HCT116 (cell line): Measurements from ENCODE around the gene FOXN3. TPM values are rescaled to one million over a fixed set of nuclear protein-coding genes. Genes with fewer than 3 reads are reported as not detected.

Source experiments
- ATAC-seq: fragments of 200-7000 bp; cut with Tn5 transposase; 2 replicates; pipeline ENCODE4 v1.9.1; 2020; ENCODE audit warnings: mild to moderate bottlenecking, moderate library complexity
- BruUV-seq: library from RNA; stranded (reverse); fragments of 400-500 nt; replicated peaks from 2 replicates; lab custom pipeline; 2021; lab: Mats Ljungman, UMichigan
- CTCF ChIA-PET: fragments of 300-600 bp; sonication (Branson Sonifier 250); formaldehyde crosslinking; loops from one replicate; lab custom pipeline; 2021; ENCODE audit warnings: antibody characterized with exemption; lab: Charles Lee
- POLR2A ChIA-PET: fragments of 300-600, 350-600 bp; sonication (Branson Sonifier 250); formaldehyde crosslinking; loops from one replicate; lab custom pipeline; 2021; ENCODE audit warnings: antibody characterized with exemption; lab: Charles Lee
- RAD21 ChIA-PET, 2 experiments: fragments of 300-600 bp; sonication (Branson Sonifier 250); formaldehyde crosslinking; loops; one replicate each; lab custom pipeline; 2023; ENCODE audit warnings: low total read pairs in 2 of 2; ENCODE audit not compliant: uncharacterized antibody in 2 of 2, unreplicated experiment in 2 of 2, low non-redundant PET in 1 of 2; lab: Charles Lee
- DNase-seq: peaks from one replicate; pipeline ENCODE4 v3.0.0-alpha.2; 2010; ENCODE audit warnings: low read depth, low spot score
- H2AFZ ChIP-seq: fragments of 200-600 bp; shearing (Covaris generic), sonication (generic); 2 replicates; pipeline ENCODE4 v1.6.1; 2017; ENCODE audit warnings: low read depth, mixed run types, mixed read lengths, antibody characterized with exemption, low read length; ENCODE audit not compliant: poor library complexity, severe bottlenecking
- H3K27ac ChIP-seq: 2 replicates; pipeline ENCODE4 v1.5.1; 2012; ENCODE audit warnings: low read depth, low read length
- H3K27me3 ChIP-seq: fragments of 200-600 bp; sonication (generic); 2 replicates; pipeline ENCODE4 v1.6.1; 2016; ENCODE audit warnings: mixed run types, low read length, mixed read lengths; ENCODE audit not compliant: insufficient read depth
- H3K36me3 ChIP-seq, 2 experiments: fragments of 200-500 bp in 1 of 2; fragments of 200-600 bp in 1 of 2; sonication (Bioruptor generic) in 1 of 2; sonication (generic) in 1 of 2; 2 replicates each; pipeline versions ENCODE4 v1.5.1 to v1.6.1; 2014 to 2016; ENCODE audit warnings: low read length in 2 of 2, inconsistent platforms in 1 of 2, mixed read lengths in 1 of 2, mixed run types in 1 of 2; ENCODE audit not compliant: insufficient read depth in 2 of 2, control insufficient read depth in 1 of 2
- H3K4me1 ChIP-seq, 2 experiments: fragments of 200-600 bp in 1 of 2; sonication (generic) in 1 of 2; 2 replicates each; pipeline versions ENCODE4 v1.5.1 to v1.6.1; 2012 to 2017; ENCODE audit warnings: low read length in 2 of 2, inconsistent platforms in 1 of 2, mild to moderate bottlenecking in 1 of 2, mixed read lengths in 1 of 2, mixed run types in 1 of 2, moderate library complexity in 1 of 2; ENCODE audit not compliant: insufficient read depth in 2 of 2, control insufficient read depth in 1 of 2
- H3K4me2 ChIP-seq: fragments of 200-600 bp; sonication (generic); 2 replicates; pipeline ENCODE4 v1.6.1; 2017; ENCODE audit warnings: mixed run types, low read length, mixed read lengths
- H3K4me3 ChIP-seq, 2 experiments: fragments of 200-600 bp in 1 of 2; sonication (generic) in 1 of 2; replicated peaks in 1 of 2; 2 replicates each; pipeline ENCODE4 v1.5.1; 2011 to 2016; ENCODE audit warnings: low read length in 2 of 2, control low read depth in 1 of 2, low read depth in 1 of 2, mild to moderate bottlenecking in 1 of 2, mixed read lengths in 1 of 2, mixed run types in 1 of 2
- H3K79me2 ChIP-seq: fragments of 200-600 bp; sonication (generic); 2 replicates; pipeline ENCODE4 v1.6.1; 2017; ENCODE audit warnings: mild to moderate bottlenecking, mixed run types, low read length, moderate library complexity, mixed read lengths; ENCODE audit not compliant: insufficient read depth
- H3K9ac ChIP-seq: fragments of 200-600 bp; sonication (generic); 2 replicates; pipeline ENCODE4 v1.6.1; 2016; ENCODE audit warnings: low read length, mixed read lengths
- H3K9me2 ChIP-seq: fragments of 200-600 bp; sonication (generic), shearing (Covaris generic); 2 replicates; pipeline ENCODE4 v1.6.1; 2017; ENCODE audit warnings: mixed run types, mild to moderate bottlenecking, moderate library complexity; ENCODE audit not compliant: insufficient read depth
- H3K9me3 ChIP-seq, 2 experiments: fragments of 200-500 bp in 1 of 2; fragments of 200-600 bp in 1 of 2; sonication (Bioruptor generic) in 1 of 2; sonication (generic) in 1 of 2; 2 replicates each; pipeline ENCODE4 v1.6.1; 2014 to 2017; ENCODE audit warnings: low read length in 2 of 2, mixed read lengths in 2 of 2, inconsistent platforms in 1 of 2, low read depth in 1 of 2, mild to moderate bottlenecking in 1 of 2, mixed run types in 1 of 2, moderate library complexity in 1 of 2; ENCODE audit not compliant: control insufficient read depth in 1 of 2, insufficient read depth in 1 of 2
- H4K20me1 ChIP-seq: fragments of 200-600 bp; sonication (generic), shearing (Covaris generic); 2 replicates; pipeline ENCODE4 v1.6.1; 2017; ENCODE audit warnings: mixed run types, mild to moderate bottlenecking, moderate library complexity; ENCODE audit not compliant: insufficient read depth
- ATF3 ChIP-seq: IDR thresholded peaks from 2 replicates; pipeline ENCODE4 v1.6.1; 2012
- CBX3 ChIP-seq: IDR thresholded peaks from 2 replicates; pipeline ENCODE4 v1.6.1; 2012; ENCODE audit warnings: low read depth
- CEBPB ChIP-seq: IDR thresholded peaks from 2 replicates; pipeline ENCODE4 v1.6.1; 2012; ENCODE audit warnings: low read depth
- CTCF ChIP-seq, 3 experiments: fragments of 200-600 bp in 1 of 3; sonication (generic) in 1 of 3; IDR thresholded peaks in 2 of 3; conservative IDR thresholded peaks in 1 of 3; 2 replicates each; pipeline ENCODE4 v1.5.1; 2012 to 2017; ENCODE audit warnings: low read depth in 2 of 3, low read length in 2 of 3, antibody characterized with exemption in 1 of 3, borderline replicate concordance in 1 of 3, control low read depth in 1 of 3, mild to moderate bottlenecking in 1 of 3, mixed read lengths in 1 of 3, mixed run types in 1 of 3, moderate library complexity in 1 of 3; ENCODE audit not compliant: insufficient read depth in 1 of 3
- EGR1 ChIP-seq: IDR thresholded peaks from 2 replicates; pipeline ENCODE4 v1.6.1; 2012; ENCODE audit warnings: low read depth
- FOSL1 ChIP-seq: IDR thresholded peaks from 2 replicates; pipeline ENCODE4 v1.6.1; 2012; ENCODE audit warnings: low read depth
- JUND ChIP-seq: IDR thresholded peaks from 2 replicates; pipeline ENCODE4 v1.6.1; 2012
- MAX ChIP-seq: IDR thresholded peaks from 2 replicates; pipeline ENCODE4 v1.6.1; 2012
- RAD21 ChIP-seq: IDR thresholded peaks from 2 replicates; pipeline ENCODE4 v1.6.1; 2012; ENCODE audit warnings: low read depth, mild to moderate bottlenecking
- REST ChIP-seq: IDR thresholded peaks from 2 replicates; pipeline ENCODE4 v1.6.1; 2012; ENCODE audit warnings: low read depth
- SP1 ChIP-seq: IDR thresholded peaks from 2 replicates; pipeline ENCODE4 v1.6.1; 2012; ENCODE audit warnings: low read depth
- ZBTB33 ChIP-seq: IDR thresholded peaks from 2 replicates; pipeline ENCODE4 v1.6.1; 2011; ENCODE audit warnings: mild to moderate bottlenecking, low read length, moderate library complexity; ENCODE audit not compliant: insufficient replicate concordance; ENCODE audit errors: extremely low read depth
- ZNF274 ChIP-seq: fragments of 200-500 bp; sonication (Bioruptor generic); IDR thresholded peaks from 2 replicates; pipeline ENCODE4 v1.6.1; 2014; ENCODE audit warnings: mild to moderate bottlenecking, low read depth, low read length, inconsistent platforms
- intact Hi-C: fragments of 100-400 bp; cut with micrococcal nuclease; formaldehyde crosslinking; loops from 2 replicates; pipeline ENCODE4 v1.10.0; 2022
- total RNA-seq: library from RNA; stranded (reverse); gene quantifications from one replicate; pipeline ENCODE4 v1.2.1, GENCODE V29; 2021; ENCODE audit not compliant: unreplicated experiment

Gene FOXN3
- total RNA-seq, 1 experiment from 2014 or later: 20.0 TPM

- H3K9ac ChIP-seq: no peak overlapping the region
- no peaks in the 10 kb centered on the region for H3K9me3 ChIP-seq
- no peaks in the 10 kb centered on the region for H4K20me1 ChIP-seq
- TF ChIP-seq ZNF274 (no peak), SP1 (no peak), JUND (no peak), RAD21 (no peak), ATF3 (no peak), ZBTB33 (no peak), CTCF (IDR thresholded peaks at IDR 0.05 in 2 of 3, conservative IDR thresholded peaks at IDR 0.05 in 1 of 3; ENCODE audit: borderline replicate concordance in 1 of 3, insufficient read depth in 1 of 3, low read depth in 2 of 3, low read length in 2 of 3) (no peak), CEBPB (no peak), REST (no peak), FOSL1 (no peak), EGR1 (no peak), MAX (no peak), CBX3 (no peak)
- TF ChIP-seq, all 23 proteins: peak for 0
- CTCF ChIA-PET: interaction anchor here (0.7 to 0.8 kb wide), 2 partner anchors 14 to 619 kb away, joined by 3 read pairs; no protein-coding TSS in a partner anchor
- Histone ChIP-seq H3K9me2 (no peaks in the 10 kb centered on the region), H3K4me2 (no peak overlapping the region), H3K27ac (no peak overlapping the region), H3K27me3 (no peaks in the 10 kb centered on the region), H3K4me3 (no peak overlapping the region), H2AFZ (no peak overlapping the region), H3K79me2 (no peaks in the 10 kb centered on the region), H3K4me1 (peaks cover 3 to 5% of the 10 kb centered on the region in 2 experiments; a peak in 3 of 4 replicates), H3K36me3 (no peaks in the 10 kb centered on the region)
- POLR2A ChIA-PET: no interaction called here
- intact Hi-C loops: loop anchor here (2.0 to 5.0 kb wide), 4 partner anchors 61 to 739 kb away; partner anchors contain the start of gene FOXN3
- ATAC-seq (no peak), DNase-seq (no peak)
- RAD21 ChIA-PET: no interaction called here
- BruUV-seq: no TSS peak
Measured at GRCh38 chr14:89175881-89176799, 240.9 kb downstream of the FOXN3 start.
